Measurements from ENCODE around the gene NEUROD2.

- TF ChIP-seq CTCF (IDR thresholded peaks at IDR 0.05) (no peak), POLR2A (IDR thresholded peaks at IDR 0.05) (no peak)
Observed at GRCh38 chr17:39599004-39599664, 8.6 kb downstream of the NEUROD2 start.
